ENCODE measurements around the gene FBXL20. TPM values are rescaled to one million over a fixed set of nuclear protein-coding genes. Genes with fewer than 3 reads are reported as not detected.

The FBXL20 gene, protein sequence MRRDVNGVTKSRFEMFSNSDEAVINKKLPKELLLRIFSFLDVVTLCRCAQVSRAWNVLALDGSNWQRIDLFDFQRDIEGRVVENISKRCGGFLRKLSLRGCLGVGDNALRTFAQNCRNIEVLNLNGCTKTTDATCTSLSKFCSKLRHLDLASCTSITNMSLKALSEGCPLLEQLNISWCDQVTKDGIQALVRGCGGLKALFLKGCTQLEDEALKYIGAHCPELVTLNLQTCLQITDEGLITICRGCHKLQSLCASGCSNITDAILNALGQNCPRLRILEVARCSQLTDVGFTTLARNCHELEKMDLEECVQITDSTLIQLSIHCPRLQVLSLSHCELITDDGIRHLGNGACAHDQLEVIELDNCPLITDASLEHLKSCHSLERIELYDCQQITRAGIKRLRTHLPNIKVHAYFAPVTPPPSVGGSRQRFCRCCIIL
- total RNA-seq: 11.3 and 14.5 TPM in 2 replicates
- polyA plus RNA-seq: 4.2 and 7.6 TPM in 2 replicates
- polyA plus RNA-seq (2012): 4.1 and 5.4 TPM in 2 replicates
- polyA minus RNA-seq (ENCODE audit: low replicate concordance): 16.5 and 43.4 TPM in 2 replicates

DNA sequence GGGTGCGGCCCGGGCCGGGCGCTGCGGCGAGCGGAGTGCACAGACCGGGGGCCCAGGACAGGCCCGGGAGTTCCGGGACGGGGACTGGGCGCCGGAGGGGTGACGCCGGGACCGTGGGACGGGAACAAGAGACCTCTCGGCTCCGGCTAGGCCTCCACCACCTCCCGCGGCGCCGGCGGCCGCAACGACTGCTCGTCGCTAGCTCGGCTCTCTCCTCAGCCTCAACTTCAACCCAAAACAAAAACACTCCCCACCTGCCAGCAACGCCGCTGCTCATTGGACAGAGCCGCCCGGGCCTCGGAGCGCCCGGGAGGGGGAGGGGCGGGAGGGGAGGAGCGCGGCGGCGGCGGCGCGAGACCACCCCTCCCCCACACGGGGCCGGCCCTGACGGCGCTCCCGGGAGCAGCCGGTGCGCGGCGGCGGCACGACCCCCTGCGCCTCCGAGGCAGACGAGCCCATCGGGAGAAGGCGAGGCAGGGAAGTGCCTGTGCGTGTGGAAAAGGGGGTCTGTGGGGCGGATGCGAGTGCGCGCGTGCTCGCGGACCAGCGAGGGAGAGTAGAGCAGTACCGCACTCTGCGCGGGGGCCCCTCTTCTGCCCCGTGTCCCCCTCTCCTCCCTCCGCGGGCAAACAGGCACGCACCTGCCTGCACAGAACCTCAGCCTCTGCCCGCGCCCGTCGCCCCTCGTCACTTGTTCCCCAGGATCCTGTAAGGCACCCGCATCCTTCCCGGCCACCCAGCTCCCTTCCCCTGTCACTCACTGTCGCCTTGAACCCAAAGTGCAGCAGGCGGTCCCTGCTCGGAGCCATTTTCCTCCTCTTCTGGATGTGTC is at the start of gene FBXL20:
TSS of gene FBXL20 (minus strand) at position 215 of the 832 bp plus-strand sequence. CDS start 224 bp downstream, outside the sequence.
- Histone ChIP-seq H3K27me3 (ENCODE audit: control insufficient read depth, insufficient read depth, low read length) (no peaks in the 10 kb centered on the region), H4K20me1 (ENCODE audit: control insufficient read depth, extremely low read depth, insufficient read depth, low read length) (no peaks in the 10 kb centered on the region), H3K9ac (ENCODE audit: insufficient read depth, low read length) (peak within 1 kb of the TSS; percentile 88), H3K4me3 (replicated peaks in 1 of 4; ENCODE audit: control extremely low read depth in 1 of 4, insufficient read depth in 1 of 4, low read depth in 3 of 4, low read length in 4 of 4) (peak within 1 kb of the TSS; percentile 87 to 96 (median 91)), H3K9me3 (ENCODE audit: control insufficient read depth, insufficient read depth, low read depth, low read length) (no peaks in the 10 kb centered on the region), H3K4me2 (ENCODE audit: extremely low read depth, insufficient read depth, low read length) (peak within 1 kb of the TSS; percentile 100), H3K36me3 (ENCODE audit: control insufficient read depth, insufficient read depth, low read length) (peaks cover 2% of the 10 kb centered on the region), H3K4me1 (ENCODE audit: control insufficient read depth, extremely low read depth, insufficient read depth, low read length) (peaks cover 14% of the 10 kb centered on the region), H3K27ac (ENCODE audit: insufficient read depth, low read length) (peak within 1 kb of the TSS; percentile 77), H2AFZ (ENCODE audit: low read length) (peak within 1 kb of the TSS; percentile 92), H3K79me2 (ENCODE audit: control insufficient read depth, insufficient read depth, low read length) (peaks cover 10% of the 10 kb centered on the region)
- peak; percentile 84 to 89 for DNase-seq (ENCODE audit: low read depth in 2 of 2)
- no peak for TF ChIP-seq EZH2 (IDR thresholded peaks at IDR 0.05; ENCODE audit: low read length, missing control alignments)
- TF ChIP-seq, protein P1, sequence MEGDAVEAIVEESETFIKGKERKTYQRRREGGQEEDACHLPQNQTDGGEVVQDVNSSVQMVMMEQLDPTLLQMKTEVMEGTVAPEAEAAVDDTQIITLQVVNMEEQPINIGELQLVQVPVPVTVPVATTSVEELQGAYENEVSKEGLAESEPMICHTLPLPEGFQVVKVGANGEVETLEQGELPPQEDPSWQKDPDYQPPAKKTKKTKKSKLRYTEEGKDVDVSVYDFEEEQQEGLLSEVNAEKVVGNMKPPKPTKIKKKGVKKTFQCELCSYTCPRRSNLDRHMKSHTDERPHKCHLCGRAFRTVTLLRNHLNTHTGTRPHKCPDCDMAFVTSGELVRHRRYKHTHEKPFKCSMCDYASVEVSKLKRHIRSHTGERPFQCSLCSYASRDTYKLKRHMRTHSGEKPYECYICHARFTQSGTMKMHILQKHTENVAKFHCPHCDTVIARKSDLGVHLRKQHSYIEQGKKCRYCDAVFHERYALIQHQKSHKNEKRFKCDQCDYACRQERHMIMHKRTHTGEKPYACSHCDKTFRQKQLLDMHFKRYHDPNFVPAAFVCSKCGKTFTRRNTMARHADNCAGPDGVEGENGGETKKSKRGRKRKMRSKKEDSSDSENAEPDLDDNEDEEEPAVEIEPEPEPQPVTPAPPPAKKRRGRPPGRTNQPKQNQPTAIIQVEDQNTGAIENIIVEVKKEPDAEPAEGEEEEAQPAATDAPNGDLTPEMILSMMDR (conservative IDR thresholded peaks at IDR 0.05 in 1 of 2, IDR thresholded peaks at IDR 0.05 in 1 of 2; ENCODE audit: low read depth in 1 of 2, low read length in 2 of 2): no peak

- Histone ChIP-seq H3K9me3 (ENCODE audit: control insufficient read depth, insufficient read depth, low read depth, low read length) (no peaks in the 10 kb centered on the region), H4K20me1 (ENCODE audit: control insufficient read depth, extremely low read depth, insufficient read depth, low read length) (no peaks in the 10 kb centered on the region), H3K9ac (ENCODE audit: insufficient read depth, low read length) (peak within 1 kb of the TSS; percentile 94), H3K27me3 (ENCODE audit: control insufficient read depth, insufficient read depth, low read length) (no peaks in the 10 kb centered on the region), H3K27ac (ENCODE audit: insufficient read depth, low read length) (peak within 1 kb of the TSS; percentile 91), H3K4me3 (replicated peaks in 1 of 4; ENCODE audit: control extremely low read depth in 1 of 4, insufficient read depth in 1 of 4, low read depth in 3 of 4, low read length in 4 of 4) (peak within 1 kb of the TSS; percentile 63 to 99 (median 76)), H3K79me2 (ENCODE audit: control insufficient read depth, insufficient read depth, low read length) (peaks cover 33% of the 10 kb centered on the region), H3K4me1 (ENCODE audit: control insufficient read depth, extremely low read depth, insufficient read depth, low read length) (no peaks in the 10 kb centered on the region), H3K4me2 (ENCODE audit: extremely low read depth, insufficient read depth, low read length) (peak within 1 kb of the TSS; percentile 85), H3K36me3 (ENCODE audit: control insufficient read depth, insufficient read depth, low read length) (peaks cover 2% of the 10 kb centered on the region), H2AFZ (ENCODE audit: low read length) (peak within 1 kb of the TSS; percentile 94)
- peak; percentile 96 to 99 for DNase-seq (ENCODE audit: low read depth in 2 of 2)
- TF ChIP-seq EZH2 (IDR thresholded peaks at IDR 0.05; ENCODE audit: low read length, missing control alignments): no peak
- TF ChIP-seq, protein P1 (conservative IDR thresholded peaks at IDR 0.05 in 1 of 2, IDR thresholded peaks at IDR 0.05 in 1 of 2; ENCODE audit: low read depth in 1 of 2, low read length in 2 of 2): no peak
Measured at GRCh38 chr17:39450847-39451581, 49.6 kb upstream of the FBXL20 start, which contains the start of gene MED1. Gene MED1 (minus strand): TSS chr17:39451263. CDS start chr17:39451062, 201 bp downstream.

All from fibroblast of lung (primary cell).